Ecto neural progenitor cell (in vitro differentiated cells): Measurements from ENCODE around the gene NAA40.

ENCODE experiments used
- DNase-seq: peaks from one replicate; pipeline ENCODE4 v3.0.0-alpha.2; 2018; ENCODE audit warnings: low spot score

The NAA40 gene

DNA sequence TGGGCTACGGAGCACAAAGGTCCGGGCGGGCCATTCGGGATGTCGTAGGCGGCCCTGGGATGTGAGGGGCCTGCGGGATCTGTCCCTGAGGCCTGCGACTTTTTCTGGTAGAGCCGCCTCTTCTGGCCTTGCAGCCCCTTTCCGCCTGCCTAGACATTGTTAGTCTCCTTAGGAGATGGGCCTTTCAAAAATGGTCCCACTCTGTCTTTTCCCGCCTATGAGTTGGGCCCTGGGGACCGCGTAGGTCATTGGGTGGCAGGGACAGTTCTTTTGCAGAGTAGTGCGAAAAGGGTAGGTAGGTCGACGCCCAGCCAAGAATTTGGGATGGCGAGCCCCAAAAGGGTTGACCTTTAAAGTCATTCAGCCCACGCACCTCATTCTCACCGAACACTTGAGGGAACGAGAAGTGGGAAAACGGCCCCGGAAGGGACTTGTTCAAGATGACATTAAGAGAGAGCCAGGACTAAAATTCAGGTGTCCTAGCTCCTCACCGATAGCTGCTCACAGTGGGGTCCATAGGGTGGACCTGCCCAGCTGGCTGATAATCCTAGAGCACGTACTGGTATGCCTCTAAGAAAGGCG lies 48.2 kb downstream of the NAA40 start:
- DNase-seq, result no peak

GRCh38 chr11:63991558-63991957 lies 52.8 kb downstream of the NAA40 start:
- no peak for DNase-seq

DNA sequence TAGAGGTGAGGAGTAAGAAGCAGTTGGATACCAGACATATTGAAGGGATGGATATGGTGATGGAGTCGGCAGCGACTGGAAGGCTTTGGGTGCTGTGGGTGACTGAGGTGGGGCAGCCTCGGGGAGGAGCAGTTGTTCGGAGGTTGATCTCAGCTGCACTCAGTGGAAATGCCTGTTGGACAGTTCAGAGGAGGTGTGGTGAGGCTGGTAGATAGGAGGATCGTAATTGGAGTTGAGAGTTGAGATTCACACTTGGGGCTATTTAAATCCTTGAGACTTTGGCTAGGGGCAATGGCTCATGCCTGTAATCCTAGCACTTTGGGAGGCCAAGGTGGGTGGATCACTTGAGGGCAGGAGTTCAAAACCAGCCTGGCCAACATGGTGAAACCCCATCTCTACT lies 54.3 kb downstream of the NAA40 start:
- no peak for DNase-seq

DNA sequence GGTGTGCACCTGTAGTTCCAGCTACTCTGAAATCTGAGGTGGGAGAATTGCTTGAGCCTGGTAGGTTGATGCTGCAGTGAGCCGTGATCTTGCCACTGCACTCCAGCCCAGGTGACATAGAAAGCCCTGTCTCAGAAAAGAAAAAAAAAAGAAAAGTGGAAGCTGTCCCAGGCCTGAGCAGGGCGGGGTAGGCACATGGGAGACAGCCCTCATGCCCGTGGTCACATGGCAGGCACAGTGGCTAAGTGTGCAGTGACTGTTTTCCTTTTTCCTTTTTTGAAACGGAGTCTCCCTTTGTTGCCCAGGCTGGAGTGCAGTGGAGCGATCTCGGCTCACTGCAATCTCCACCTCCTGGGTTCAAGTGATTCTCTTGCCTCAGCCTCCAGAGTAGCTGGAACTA lies 55.2 kb downstream of the NAA40 start:
- no peak for DNase-seq

- no peak for DNase-seq
Observed at GRCh38 chr11:63996512-63996911, 57.7 kb downstream of the NAA40 start.

DNA sequence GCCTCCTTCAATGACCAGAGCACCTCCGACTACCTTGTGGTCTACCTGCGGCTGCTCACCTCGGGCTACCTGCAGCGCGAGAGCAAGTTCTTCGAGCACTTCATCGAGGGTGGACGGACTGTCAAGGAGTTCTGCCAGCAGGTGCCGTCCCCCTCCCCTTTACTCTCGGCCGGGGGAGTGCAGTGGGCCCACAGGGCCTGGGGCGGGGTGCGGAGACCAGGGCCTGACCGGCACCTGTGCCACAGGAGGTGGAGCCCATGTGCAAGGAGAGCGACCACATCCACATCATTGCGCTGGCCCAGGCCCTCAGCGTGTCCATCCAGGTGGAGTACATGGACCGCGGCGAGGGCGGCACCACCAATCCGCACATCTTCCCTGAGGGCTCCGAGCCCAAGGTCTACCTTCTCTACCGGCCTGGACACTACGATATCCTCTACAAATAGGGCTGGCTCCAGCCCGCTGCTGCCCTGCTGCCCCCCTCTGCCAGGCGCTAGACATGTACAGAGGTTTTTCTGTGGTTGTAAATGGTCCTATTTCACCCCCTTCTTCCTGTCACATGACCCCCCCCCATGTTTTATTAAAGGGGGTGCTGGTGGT lies 58.4 kb downstream of the NAA40 start:
- DNase-seq, result no peak

DNA sequence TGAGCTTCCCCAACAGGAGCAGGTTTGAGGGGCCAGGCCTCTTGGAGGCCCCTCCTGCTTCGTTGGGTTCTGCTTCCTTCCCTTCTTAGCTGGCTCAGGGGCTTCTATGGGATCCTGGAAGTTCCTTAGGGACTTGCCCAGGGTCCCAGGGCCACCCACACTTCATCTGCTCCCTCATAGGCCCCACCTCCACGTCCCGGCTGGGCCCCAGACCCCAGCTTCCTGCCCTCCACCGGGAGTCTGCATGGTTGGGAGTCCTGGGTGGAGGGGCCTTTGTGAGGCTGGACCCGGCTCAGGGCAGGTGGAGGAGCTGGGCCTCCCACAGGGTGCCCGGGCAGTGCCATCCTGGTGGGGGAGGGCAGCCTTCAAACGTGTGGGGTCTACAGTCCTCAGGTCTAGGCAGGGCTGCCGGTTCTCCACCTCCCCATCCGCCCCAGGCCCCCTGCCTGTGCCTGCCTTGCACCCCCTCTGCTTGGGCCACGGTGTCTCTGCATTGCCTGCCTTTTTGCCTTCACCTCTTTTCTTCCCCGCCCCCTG lies 59.1 kb downstream of the NAA40 start:
- DNase-seq, result no peak

DNA sequence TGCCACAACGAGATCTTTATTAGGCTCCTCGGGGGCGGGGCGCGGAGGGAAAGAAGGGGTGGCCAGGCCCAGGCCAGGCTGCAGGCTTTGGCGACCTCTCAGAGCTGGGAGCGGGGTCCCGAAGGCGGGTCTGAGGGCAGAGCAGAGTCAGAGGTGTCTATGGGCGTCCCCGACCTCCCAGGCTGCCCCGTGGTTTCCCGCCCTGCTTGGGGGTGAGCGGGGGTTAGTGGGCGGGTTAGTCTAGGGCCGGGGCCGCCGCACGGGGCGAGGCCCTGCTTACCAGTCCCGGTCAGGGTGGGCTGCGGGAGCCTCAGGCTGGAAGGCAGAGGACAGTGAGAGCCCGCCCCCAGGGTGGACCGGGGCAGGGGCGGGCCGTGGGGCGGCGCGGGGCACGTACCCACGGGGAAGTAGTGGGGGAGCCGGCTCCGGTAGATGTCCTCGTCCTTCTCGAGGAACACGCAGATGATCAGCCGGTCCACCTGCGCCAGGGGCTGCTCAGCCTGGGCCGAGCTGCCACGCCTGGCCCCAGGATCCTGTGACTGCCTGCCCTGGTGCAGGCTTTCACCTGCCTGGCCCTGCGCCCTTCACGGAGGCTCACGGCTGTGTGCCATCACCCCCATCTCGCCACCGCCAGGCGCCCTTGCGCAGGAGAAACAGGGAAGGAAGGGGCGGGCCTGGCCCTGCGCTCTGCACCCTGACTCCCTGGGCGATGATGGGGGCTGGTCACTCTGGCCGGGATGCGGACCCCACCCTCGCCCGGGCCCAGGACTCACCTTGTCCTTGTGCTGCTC lies 60.0 kb downstream of the NAA40 start:
- peak; percentile 72 for DNase-seq

DNA sequence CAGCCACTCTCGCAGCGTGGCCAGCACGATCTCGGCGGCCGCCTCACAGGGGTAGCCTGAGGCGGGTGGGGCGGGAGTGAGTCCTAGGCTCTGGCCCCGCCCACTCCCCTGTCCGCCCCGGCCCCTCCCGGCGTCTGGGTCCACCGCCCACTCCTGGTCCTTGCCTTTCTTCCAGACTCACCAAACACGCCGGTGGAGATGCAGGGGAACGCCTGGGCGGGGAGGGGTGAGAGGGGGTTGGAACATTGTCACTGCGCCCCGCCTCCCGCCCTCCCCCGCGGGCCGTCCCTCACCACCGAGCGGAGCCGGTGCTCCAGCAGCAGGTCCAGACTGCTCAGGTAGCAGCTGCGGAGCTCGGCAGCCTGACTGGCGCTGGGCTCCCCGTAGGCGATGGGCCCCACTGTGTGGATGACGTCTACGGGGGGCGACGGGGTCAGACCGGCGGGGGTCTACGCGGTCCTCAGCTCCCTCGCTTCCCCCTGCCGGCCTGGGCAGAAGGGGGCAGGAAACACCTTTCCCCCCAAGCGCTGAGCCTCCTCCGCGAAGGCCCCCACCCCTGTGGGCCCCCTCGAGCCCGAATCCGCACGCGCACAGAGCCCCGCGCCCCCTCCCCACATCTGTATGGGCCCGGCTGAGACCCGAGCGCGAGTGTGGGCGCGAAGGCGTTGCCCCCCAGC lies 60.7 kb downstream of the NAA40 start:
- peak; percentile 86 for DNase-seq

- DNase-seq, result peak; percentile 86
Observed at GRCh38 chr11:64000026-64000739, 61.4 kb downstream of the NAA40 start.

- DNase-seq, result no peak
Observed at GRCh38 chr11:64000740-64001483, 62.1 kb downstream of the NAA40 start.

GRCh38 chr11:64001484-64002420 lies 63.0 kb downstream of the NAA40 start:
- no peak for DNase-seq

GRCh38 chr11:64003807-64004589 lies 65.2 kb downstream of the NAA40 start:
- DNase-seq, result no peak

DNA sequence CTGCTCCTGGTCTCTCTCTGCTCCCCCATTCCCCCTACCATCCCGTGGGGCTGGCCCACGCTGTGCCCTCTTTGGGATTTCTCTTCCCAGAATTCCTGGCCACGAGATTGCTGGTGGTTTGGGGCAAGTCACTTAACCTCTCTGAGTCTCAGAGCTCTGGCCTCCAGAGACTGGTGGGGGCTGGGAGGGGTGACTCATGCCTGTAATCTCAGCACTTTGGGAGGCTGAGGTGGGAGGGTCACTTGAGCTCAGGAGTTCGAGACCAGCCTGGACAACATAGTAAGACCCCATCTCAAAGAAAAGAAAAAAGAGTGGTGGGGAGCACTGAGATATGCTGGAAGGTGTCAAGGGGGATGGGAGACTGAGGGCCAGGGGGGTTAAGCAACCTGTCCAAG lies 65.8 kb downstream of the NAA40 start:
- no peak for DNase-seq

- no peak for DNase-seq
Observed at GRCh38 chr11:64005691-64006090, 66.9 kb downstream of the NAA40 start.

DNA sequence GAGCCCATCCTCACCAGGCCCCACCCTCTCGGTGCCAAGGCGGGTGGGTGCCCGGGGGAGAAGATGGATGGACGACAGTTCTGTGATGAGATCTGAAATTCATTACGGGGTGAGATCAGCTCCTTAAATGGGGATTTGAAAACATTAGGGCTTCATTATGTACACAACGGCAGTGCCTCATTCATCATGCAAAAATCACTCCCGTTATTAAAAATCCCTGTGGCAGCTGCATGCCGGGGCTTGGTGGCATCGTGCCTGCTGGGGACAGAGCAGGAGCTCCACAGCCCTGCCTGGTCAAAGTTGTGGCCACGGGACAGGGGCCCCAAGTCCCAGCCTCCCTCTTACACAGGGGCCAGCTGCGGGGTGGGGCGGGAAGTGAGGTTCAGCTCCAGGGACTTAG lies 67.6 kb downstream of the NAA40 start:
- no peak for DNase-seq
